ENCODE results near the gene SLC27A1.
"Not testable (repeated sequence)": the region's sequence is repeated elsewhere in the genome, so short reads cannot be mapped to it uniquely, and the experiment has no call there.

Gene SLC27A1

GRCh38 chr19:17497149-17497798 is 26.9 kb downstream of the SLC27A1 start:
- Histone ChIP-seq H3K36me3 (ENCODE audit: low read depth) (0 out of 2 replicates have a peak, but pooled peaks cover 8% of the 10 kb centered on the region), H3K9me3 (ENCODE audit: severe bottlenecking) (no peaks in the 10 kb centered on the region), H3K27ac (ENCODE audit: poor library complexity, severe bottlenecking) (no peak overlapping the region), H3K4me3 (ENCODE audit: severe bottlenecking) (no peak overlapping the region), H3K4me1 (ENCODE audit: insufficient read depth, poor library complexity, severe bottlenecking) (no peaks in the 10 kb centered on the region), H3K27me3 (ENCODE audit: insufficient read depth, poor library complexity, severe bottlenecking) (no peaks in the 10 kb centered on the region)
- no peak for ATAC-seq (ENCODE audit: low read depth)
- no peak for TF ChIP-seq CTCF (IDR thresholded peaks at IDR 0.05; ENCODE audit: poor library complexity, severe bottlenecking)
- DNase-seq (ENCODE audit: low spot score) = no peak

GRCh38 chr19:17499025-17499424 is 28.7 kb downstream of the SLC27A1 start:
- not testable (repeated sequence) for H3K27me3 ChIP-seq (ENCODE audit: insufficient read depth, poor library complexity, severe bottlenecking); H3K9me3 ChIP-seq (ENCODE audit: severe bottlenecking); H3K36me3 ChIP-seq (ENCODE audit: low read depth); H3K27ac ChIP-seq (ENCODE audit: poor library complexity, severe bottlenecking); H3K4me3 ChIP-seq (ENCODE audit: severe bottlenecking); DNase-seq (ENCODE audit: low spot score); H3K4me1 ChIP-seq (ENCODE audit: insufficient read depth, poor library complexity, severe bottlenecking); ATAC-seq (ENCODE audit: low read depth)

GRCh38 chr19:17499648-17500446 is 29.5 kb downstream of the SLC27A1 start:
- Histone ChIP-seq H3K27me3 (ENCODE audit: insufficient read depth, poor library complexity, severe bottlenecking) (no peaks in the 10 kb centered on the region), H3K4me3 (ENCODE audit: severe bottlenecking) (no peak overlapping the region), H3K4me1 (ENCODE audit: insufficient read depth, poor library complexity, severe bottlenecking) (no peaks in the 10 kb centered on the region), H3K9me3 (ENCODE audit: severe bottlenecking) (no peaks in the 10 kb centered on the region), H3K27ac (ENCODE audit: poor library complexity, severe bottlenecking) (no peak overlapping the region), H3K36me3 (ENCODE audit: low read depth) (0 out of 2 replicates have a peak, but pooled peaks cover 8% of the 10 kb centered on the region)
- ATAC-seq (ENCODE audit: low read depth) = 0 out of 3 replicates have a peak, but pooled peaks have one; percentile 17
- TF ChIP-seq CTCF (IDR thresholded peaks at IDR 0.05; ENCODE audit: poor library complexity, severe bottlenecking) = no peak
- no peak for DNase-seq (ENCODE audit: low spot score)

- Histone ChIP-seq H3K36me3 (ENCODE audit: low read depth) (0 out of 2 replicates have a peak, but pooled peaks cover 8% of the 10 kb centered on the region), H3K27ac (ENCODE audit: poor library complexity, severe bottlenecking) (no peak overlapping the region)
- ATAC-seq (ENCODE audit: low read depth) = no peak
These were observed 30.3 kb downstream of the SLC27A1 start for GRCh38 chr19:17500447-17501198.

More at GRCh38 chr19:17500447-17501198, 30.3 kb downstream of the SLC27A1 start:
- H3K4me1 ChIP-seq (ENCODE audit: insufficient read depth, poor library complexity, severe bottlenecking) = no peaks in the 10 kb centered on the region
- DNase-seq (ENCODE audit: low spot score) = no peak
- H3K27me3 ChIP-seq (ENCODE audit: insufficient read depth, poor library complexity, severe bottlenecking) = no peaks in the 10 kb centered on the region
- no peak overlapping the region for H3K4me3 ChIP-seq (ENCODE audit: severe bottlenecking)
- TF ChIP-seq CTCF (IDR thresholded peaks at IDR 0.05; ENCODE audit: poor library complexity, severe bottlenecking) = no peak
- no peaks in the 10 kb centered on the region for H3K9me3 ChIP-seq (ENCODE audit: severe bottlenecking)

All from RWPE2 (cell line).